Stimulated activated CD8-positive, alpha-beta memory T cell treated with anti-CD3 and anti-CD28 coated beads, Interleukin-7, amount 100 ng/mL, for 4 hours (primary cell): ENCODE measurements around the gene NIPAL4.
"Not testable (repeated sequence)": the region's sequence is repeated elsewhere in the genome, so short reads cannot be mapped to it uniquely, and the experiment has no call there.

Experiments
- DNase-seq, 2 donors: peaks; one replicate each; pipeline ENCODE4 v3.0.0-alpha.2; 2020; ENCODE audit warnings: low read depth in 2 of 2

The NIPAL4 gene

DNA sequence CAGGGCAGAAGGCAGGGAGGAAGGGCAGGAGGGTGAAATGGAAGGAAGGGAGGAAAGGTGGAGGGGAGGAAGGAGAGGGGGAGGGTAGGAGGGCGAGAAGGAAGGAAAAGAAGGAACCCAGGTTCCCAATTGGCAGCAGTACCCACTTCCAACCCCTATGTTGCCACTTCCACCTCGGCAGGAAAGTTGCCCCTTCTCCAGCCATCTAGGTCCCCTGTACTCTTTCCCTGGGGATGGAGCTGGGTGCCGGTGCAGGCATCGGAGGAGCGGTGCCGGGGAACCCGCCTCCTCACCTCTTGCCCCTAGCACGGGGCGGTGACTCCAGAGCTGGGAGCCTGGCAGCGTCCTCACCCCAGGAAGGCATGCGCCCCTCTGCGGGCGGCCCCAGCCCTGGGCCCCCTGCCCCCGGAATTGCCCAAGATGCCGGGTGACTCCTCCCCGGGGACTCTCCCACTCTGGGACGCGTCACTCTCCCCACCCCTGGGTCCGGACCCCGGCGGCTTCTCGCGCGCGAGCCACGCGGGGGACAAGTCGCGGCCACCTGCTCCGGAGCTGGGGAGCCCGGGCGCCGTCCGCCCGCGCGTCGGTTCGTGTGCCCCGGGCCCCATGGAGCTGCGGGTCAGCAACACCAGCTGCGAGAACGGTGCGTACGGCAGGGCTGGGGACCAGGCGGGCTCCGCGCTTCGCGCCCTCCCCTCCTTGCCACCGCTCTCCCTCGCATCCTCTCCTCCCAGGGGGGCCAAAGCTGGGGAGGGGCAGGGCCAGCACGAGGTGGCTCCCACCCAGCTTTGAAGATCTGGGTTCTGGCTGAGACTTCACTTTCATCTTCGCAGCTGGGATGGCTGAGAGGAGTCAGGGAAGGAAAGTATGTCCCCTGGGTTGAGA lies at the start of gene NIPAL4:
Gene NIPAL4, plus strand, starts transcription at position 499 of the 885 bp plus-strand sequence. Its CDS starts 108 bp downstream, at position 607.
- peak in 1 of 2 donors; percentile 41 for DNase-seq

- no peak for DNase-seq
Observed at GRCh38 chr5:157415838-157416237, 44.2 kb upstream of the NIPAL4 start.

- DNase-seq = not testable (repeated sequence)
Observed at GRCh38 chr5:157419521-157419920, 40.5 kb upstream of the NIPAL4 start.

DNA sequence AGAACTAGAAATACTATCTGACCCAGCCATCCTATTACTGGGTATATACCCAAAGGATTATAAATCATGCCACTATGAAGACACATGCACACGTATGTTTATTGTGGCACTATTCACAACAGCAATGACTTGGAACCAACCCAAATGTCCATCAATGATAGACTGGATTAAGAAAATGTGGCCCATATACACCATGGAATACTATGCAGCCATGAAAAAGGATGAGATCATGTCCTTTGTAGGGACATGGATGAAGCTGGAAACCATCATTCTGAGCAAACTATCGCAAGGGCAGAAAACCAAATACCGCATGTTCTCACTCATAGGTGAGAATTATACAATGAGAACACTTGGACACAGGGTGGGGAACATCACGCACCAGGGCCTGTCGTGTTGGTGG lies 30.1 kb upstream of the NIPAL4 start:
- not testable (repeated sequence) for DNase-seq

GRCh38 chr5:157431544-157432200 lies 28.3 kb upstream of the NIPAL4 start:
- no peak for DNase-seq

- no peak for DNase-seq
Observed at GRCh38 chr5:157434096-157434495, 25.9 kb upstream of the NIPAL4 start.

DNA sequence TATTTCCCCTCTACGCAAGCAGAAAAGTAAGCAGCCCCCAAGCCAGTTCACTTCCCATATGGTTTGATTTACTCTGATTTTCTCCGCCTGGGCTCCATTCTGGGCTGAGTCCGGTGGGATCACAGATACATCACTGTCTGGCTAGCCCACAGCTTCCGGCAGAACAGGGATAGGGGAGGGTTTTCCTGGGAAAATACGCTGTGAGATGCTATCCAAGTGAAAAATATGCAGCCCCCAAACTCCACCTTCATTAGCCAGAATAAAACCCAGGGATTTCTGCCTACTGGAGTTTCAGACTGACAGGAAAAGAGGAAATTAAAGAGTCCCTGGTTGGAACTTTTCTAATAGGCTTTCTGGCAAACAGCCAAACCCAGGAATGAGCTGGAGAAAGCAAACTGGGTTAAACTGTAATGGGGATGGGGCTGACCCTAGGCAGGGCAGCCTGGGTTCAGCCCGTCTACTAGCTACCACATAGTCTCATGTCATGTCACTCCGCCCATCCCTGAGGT lies 16.9 kb upstream of the NIPAL4 start:
- no peak for DNase-seq

DNA sequence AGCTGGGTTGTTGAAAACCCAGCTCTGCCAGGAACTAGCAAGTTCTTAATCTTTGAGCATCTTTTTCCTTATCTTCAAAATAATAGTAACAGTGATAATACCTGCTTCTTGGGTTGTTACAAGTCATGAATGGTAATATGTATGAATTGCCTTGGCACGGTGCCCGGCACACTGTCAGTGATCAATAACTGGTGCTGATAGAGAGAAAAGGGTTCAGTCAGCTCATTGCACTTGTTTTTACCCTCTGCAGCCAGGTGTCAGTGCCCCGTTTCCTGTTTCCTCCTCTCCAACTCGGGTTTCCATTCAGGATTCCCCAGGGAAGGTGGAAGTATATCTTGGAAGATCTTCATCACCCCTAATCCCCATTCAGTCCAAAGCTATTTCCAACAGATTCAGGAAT lies 15.8 kb upstream of the NIPAL4 start:
- DNase-seq = no peak

- no peak for DNase-seq
Observed at GRCh38 chr5:157445745-157446411, 14.1 kb upstream of the NIPAL4 start.

DNA sequence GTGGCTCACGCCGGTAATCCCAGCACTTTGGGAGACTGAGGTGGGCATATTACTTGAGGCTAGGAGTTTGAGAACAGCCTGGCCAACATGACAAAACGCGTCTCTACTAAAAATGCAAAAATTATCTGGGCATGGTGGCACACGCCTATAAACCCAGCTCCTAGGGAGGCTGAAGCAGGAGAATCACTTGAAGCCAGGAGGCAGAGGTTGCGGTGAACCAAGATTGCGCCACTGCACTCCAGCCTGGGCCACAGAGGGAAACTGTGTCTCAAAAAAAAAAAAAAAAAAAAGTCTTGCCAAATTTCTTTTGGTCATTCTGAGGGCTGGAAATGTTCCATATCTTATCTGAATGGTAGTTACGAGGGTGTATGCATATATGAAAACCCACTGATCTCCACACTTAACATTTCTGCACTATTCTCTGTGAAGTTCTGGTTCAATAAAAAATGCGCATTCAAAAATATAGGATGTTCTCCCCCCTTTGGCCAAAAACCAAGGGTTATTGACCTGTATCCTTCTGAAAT lies 13.5 kb upstream of the NIPAL4 start:
- DNase-seq = no peak

DNA sequence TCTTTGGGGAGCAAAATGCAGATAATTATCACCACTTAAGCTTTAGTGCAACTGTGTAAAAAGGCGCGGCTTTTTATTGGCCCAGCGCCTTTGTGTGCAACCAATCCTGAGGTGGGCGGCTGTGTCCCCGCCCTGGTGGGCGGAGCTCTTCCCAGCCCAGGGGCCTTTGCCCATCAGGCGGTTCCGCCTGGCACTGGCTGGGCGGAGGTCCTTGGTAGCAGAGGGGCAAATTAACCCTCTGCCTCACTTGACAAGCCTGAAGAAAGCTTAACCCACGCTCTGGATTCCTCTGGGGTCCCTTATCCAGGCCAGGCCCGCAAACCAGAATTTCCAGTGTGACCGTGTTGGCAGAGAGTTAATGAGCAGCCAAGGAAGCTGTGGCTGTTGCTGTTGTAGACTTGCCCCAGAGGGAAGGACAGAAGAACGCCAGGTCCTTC lies 12.8 kb upstream of the NIPAL4 start:
- DNase-seq = no peak

DNA sequence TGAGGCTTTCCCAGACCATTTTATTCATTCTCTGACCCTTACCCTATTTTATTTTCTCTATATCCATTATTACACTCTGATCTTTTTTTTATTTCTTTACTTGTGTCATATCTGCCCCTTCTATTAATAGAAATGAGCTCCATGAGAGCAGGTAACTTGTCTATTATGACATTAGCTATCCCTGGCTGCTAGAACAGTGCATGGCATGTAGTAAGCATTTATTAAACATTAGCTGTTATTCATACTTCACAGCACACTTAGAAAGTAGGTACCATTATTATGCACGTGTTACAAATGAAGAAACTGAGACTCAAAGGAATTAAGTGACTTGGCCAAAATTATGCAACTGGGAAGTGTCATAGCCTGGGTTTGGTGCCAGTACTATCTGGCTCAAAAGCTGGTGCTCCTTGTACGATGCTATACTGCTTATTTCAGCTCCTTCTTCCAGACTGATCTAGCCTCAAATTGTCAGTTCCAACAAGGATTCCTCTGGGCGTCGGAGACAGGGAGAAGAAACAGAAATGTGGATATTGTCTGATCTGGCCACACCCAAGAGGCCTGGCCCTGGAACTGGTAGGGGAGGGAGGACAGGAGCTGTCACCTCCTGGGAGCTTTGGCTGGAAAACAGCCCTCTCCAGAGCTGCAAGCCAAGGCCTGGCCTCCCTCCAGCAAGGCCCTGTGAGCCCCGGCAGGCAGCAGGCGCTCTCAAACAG lies 10.8 kb upstream of the NIPAL4 start:
- DNase-seq = no peak

DNA sequence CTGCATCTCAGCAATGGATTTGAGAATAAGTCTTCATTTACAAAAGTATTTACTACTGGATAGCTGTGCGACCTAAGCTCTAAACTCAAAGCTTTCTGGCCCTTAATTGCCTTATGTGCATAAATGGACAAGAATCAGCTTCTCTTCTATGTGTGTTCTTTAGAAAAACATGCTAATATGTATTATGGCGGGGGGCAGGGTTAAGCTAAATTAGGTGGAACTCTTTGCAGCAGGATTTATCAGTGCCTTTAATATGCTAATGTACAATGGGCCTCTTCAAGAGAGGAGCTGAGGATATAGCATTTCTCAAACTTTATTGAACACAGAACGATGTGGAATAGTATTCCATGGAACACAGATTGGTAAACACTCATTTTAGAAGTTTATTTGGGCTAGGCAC lies 10.0 kb upstream of the NIPAL4 start:
- DNase-seq = no peak

GRCh38 chr5:157451806-157452205 lies 8.2 kb upstream of the NIPAL4 start:
- no peak for DNase-seq

- no peak for DNase-seq
Observed at GRCh38 chr5:157454273-157454672, 5.7 kb upstream of the NIPAL4 start.

- DNase-seq = no peak
Observed at GRCh38 chr5:157455057-157455456, 5.0 kb upstream of the NIPAL4 start.

- DNase-seq = no peak
Observed at GRCh38 chr5:157456301-157456700, 3.7 kb upstream of the NIPAL4 start.

GRCh38 chr5:157457391-157457790 lies 2.6 kb upstream of the NIPAL4 start:
- DNase-seq = no peak

DNA sequence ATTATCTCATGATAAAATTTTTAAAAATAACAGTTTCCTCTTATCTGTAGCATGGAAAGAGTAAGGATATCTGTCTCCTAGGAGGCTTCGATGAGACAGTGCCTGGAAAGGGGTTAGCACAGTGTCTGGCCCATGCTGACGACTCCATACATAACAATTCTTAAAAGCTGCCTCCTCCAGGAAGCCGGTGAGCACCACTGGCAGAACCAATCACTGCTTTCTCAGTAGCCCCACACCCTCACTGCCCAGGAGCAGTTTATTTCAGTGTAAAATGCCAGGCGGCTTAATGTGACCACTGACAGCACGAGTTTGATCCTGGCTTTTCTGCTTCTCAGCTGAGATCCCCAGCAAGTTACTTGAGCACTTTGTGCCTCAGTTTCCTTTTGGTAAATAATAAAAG lies 1.2 kb upstream of the NIPAL4 start:
- no peak for DNase-seq

GRCh38 chr5:157460921-157461792 lies 1.1 kb downstream of the NIPAL4 start:
- DNase-seq = no peak
